ENCODE measurements around the gene NUCB1.

Gene NUCB1

GRCh38 chr19:48964205-48965039 lies 64.3 kb downstream of the NUCB1 start:
- DNase-seq: no peak

DNA sequence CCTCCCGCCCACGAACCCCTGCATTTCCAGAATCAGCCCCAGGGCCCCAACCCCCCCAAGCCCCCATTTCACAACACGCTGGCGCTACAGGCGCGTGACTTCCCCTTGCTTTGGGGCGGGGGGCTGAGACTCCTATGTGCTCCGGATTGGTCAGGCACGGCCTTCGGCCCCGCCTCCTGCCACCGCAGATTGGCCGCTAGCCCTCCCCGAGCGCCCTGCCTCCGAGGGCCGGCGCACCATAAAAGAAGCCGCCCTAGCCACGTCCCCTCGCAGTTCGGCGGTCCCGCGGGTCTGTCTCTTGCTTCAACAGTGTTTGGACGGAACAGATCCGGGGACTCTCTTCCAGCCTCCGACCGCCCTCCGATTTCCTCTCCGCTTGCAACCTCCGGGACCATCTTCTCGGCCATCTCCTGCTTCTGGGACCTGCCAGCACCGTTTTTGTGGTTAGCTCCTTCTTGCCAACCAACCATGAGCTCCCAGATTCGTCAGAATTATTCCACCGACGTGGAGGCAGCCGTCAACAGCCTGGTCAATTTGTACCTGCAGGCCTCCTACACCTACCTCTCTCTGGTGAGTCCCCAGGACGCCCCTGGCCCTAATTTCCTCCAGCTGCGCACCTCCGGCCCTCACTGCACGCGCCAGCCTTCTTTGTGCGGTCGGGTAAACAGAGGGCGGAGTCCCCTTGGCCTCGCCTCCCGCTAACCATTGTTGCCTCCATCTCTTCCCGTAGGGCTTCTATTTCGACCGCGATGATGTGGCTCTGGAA lies 65.1 kb downstream of the NUCB1 start, which contains the start of gene FTL:
FTL (plus strand) TSS at position 270 of the 766 bp plus-strand sequence; CDS start at position 469, 199 bp downstream.
- peak; percentile 88 for DNase-seq

GRCh38 chr19:48965806-48966540 lies 65.9 kb downstream of the NUCB1 start:
- peak; percentile 79 for DNase-seq

DNA sequence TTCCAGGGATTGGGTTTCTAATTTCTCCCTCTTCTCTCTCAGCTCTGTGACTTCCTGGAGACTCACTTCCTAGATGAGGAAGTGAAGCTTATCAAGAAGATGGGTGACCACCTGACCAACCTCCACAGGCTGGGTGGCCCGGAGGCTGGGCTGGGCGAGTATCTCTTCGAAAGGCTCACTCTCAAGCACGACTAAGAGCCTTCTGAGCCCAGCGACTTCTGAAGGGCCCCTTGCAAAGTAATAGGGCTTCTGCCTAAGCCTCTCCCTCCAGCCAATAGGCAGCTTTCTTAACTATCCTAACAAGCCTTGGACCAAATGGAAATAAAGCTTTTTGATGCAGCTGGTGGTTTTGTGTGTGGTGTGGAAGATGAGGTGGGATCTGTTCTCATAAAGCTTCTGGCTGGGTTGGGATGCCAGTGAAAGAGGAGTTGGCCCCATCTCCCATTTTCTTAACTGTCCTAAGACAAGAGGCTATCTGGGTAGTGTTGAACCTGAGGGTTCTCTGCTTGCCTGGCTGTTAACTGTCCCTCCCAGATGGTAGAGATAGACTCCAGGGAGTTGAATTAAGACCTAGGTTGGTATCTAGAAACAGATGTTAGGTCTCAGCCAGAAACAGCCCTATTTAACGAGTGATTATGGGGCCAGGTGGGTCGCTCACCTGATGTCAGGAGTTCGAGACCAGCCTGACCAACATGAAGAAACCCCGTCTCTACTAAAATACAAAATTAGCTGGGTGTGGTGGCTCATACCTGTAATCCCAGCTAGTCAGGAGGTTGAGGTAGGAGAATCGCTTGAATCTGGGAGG lies 66.6 kb downstream of the NUCB1 start:
- DNase-seq: no peak

DNA sequence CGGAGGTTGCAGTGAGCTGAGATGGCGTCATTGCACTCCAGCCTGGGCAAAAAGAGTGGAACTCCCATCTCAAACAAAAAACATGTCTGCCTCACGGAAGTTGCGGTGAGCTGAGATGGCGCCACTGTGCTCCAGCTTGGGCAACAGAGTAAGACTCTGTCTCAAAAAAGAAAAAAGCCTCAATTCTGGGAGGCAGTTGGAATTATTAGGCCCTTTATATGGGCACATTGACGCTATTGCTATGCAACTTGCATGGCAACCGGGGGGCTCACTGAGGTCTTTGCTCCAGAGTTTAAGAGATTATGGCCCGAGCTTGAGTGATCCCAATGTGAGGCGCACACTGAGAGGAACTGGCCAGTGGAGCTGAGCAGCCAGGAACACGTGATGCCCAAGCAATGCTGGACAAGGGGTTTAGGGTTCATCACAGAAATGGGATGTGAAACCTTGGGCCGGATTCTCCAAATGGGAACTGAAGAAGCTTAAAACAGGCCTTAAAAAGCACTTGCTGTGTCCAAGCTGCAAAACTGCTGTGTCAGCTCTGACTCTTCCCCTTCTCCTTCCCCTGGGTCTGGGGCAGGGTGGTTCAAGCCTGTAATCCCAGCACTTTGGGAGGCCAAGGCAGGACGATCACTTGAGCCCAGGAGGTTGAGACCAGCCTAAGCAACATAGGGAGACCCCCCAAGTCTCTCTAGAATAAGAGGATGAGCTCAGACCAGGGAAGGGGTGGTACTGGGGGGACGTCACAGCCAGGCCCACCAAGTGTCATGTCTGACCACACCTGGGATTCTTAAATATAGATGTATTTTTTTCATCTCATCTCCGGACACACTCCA lies 67.5 kb downstream of the NUCB1 start:
- DNase-seq: no peak

DNA sequence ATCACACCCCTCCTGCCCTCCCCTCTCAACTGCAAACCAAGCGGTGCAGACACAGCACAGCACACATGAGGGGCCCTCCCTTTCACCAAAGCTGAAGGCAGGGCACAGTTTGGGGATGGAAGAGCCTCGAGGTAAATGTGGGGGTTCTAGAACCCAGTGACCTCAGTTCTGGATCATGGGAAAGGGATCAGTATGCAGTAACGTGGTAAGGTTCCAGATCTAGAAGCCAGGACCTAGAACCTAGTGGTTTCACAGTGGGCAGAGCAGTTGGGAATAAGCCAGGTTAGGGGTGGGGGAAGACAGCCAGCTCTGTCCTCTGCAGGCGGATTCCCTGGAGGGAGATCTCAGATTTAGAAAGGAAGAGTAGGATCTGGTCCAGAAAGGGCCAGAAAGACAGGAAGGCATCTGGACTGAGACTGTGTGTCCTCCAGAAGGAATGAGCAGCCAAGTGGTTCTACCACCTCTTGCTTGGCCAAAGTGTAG lies 68.1 kb downstream of the NUCB1 start:
- no peak for DNase-seq

DNA sequence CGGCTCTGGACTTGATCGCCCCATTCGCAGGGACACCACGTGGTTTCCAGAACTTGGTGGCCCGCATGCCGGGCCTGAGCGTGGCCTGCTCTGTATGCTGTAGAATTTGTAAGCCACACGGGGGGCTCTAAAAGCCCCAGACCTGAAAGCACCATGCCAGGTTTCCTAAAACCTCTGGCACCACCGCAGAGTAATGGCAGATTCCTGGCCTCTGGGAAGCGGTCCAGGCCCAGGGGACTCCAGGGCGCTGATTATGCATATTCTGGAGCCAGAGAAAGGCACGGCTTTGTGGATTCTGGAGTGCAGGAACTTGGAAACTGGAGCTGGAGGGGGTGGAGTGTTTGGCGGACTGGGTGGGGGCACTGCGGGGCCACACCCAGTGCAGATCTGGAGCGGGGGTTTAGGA lies 68.7 kb downstream of the NUCB1 start:
- DNase-seq: no peak

GRCh38 chr19:48969276-48970138 lies 69.4 kb downstream of the NUCB1 start:
- DNase-seq: no peak

- DNase-seq: no peak
These were observed 70.1 kb downstream of the NUCB1 start for GRCh38 chr19:48970139-48970766.

- peak; percentile 44 for DNase-seq
These were observed 70.8 kb downstream of the NUCB1 start for GRCh38 chr19:48970923-48971395.

Measured in NCI-H510A (cell line).